ENCODE data around the gene HIBCH. TPM values are rescaled to one million over a fixed set of nuclear protein-coding genes. Genes with fewer than 3 reads are reported as not detected.
"Not testable (repeated sequence)": the region's sequence is repeated elsewhere in the genome, so short reads cannot be mapped to it uniquely, and the experiment has no call there.

Gene HIBCH
- total and polyA plus RNA-seq, 4 experiments from 2014 or later, result 19.3 to 22.3 (median 19.8) TPM

GRCh38 chr2:190254063-190254850, 65.4 kb downstream of the HIBCH start:
- no peak for DNase-seq
- peaks cover 45 to 55% of the 10 kb centered on the region in 2 donors for H3K36me3 Mint-ChIP-seq
- CTCF ChIA-PET (ENCODE audit: partially characterized antibody), result no interaction called here
- no peak overlapping the region for H3K4me3 ChIP-seq (ENCODE audit: low read length in 2 of 2)
- no peak overlapping the region for H3K27ac ChIP-seq (ENCODE audit: low read depth, low read length)
- intact Hi-C loops (cut with micrococcal nuclease), result no loop called here
- no peaks in the 10 kb centered on the region for H3K27me3 ChIP-seq (ENCODE audit: insufficient read depth, low read length)
- no peaks in the 10 kb centered on the region for H3K4me1 ChIP-seq (ENCODE audit: insufficient read depth, low read length)
- H3K27me3 Mint-ChIP-seq, result no peaks in the 10 kb centered on the region
- POLR2A ChIA-PET (ENCODE audit: partially characterized antibody), result no interaction called here
- H3K4me3 Mint-ChIP-seq, result no peak overlapping the region
- H3K9me3 Mint-ChIP-seq, result peaks cover 0 to 3% (median 0%) of the 10 kb centered on the region in 8 donors
- peaks cover 4% of the 10 kb centered on the region for H3K36me3 ChIP-seq (ENCODE audit: insufficient read depth, low read length)
- H3K27ac Mint-ChIP-seq, result no peak overlapping the region
- no peaks in the 10 kb centered on the region for H3K9me3 ChIP-seq (ENCODE audit: control insufficient read depth in 1 of 2, low read length in 2 of 2)
- no peaks in the 10 kb centered on the region for H3K4me1 Mint-ChIP-seq

DNA sequence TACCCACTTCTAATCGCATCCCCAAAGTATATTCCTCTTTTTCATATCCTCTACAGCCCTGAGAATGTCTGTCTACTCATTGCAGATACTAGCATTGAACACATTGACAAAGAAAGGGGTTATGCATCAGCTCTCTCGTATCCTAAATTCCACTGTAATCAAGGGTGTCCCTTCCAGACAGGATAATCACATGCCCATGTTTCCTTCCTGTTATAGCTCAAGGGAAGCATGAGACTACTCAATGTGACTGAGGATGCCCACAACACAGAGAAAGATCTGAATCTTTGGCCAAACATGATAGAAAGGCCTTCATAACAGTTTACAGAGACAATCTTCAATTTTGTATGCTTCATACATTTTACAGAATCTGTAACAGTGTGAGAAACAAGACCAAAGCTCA, 69.2 kb downstream of the HIBCH start:
- no peak overlapping the region for H3K27ac Mint-ChIP-seq

DNA sequence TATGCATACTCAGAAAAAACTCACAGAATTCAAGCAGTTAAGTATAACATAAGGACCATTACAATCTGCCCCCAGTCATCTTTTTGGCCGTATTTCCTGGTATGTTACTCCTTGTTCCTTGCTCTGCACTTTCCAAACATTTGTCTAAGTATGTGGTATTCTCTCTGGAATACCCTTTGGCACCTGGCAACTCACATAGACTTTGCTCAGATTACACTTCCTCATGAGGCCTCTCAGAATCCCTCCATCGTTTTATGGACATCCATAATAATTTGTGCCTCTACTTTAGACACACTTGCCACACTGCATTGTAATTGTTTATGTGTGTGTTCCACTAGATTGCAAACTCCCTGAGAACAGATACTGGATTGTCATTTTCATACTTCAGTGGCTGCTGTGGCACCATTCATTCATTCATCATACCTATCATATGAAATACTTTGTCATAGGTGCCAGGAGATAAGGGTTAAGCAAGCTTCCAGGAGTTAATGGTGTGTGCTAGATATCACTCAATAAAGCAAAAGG, 84.0 kb downstream of the HIBCH start:
- H3K9me3 Mint-ChIP-seq, result peaks cover 2 to 13% (median 5%) of the 10 kb centered on the region in 8 donors
- no peak for DNase-seq
- H3K9me3 ChIP-seq (ENCODE audit: control insufficient read depth in 1 of 2, low read length in 2 of 2), result no peaks in the 10 kb centered on the region
- no peaks in the 10 kb centered on the region for H3K4me1 ChIP-seq (ENCODE audit: insufficient read depth, low read length)
- H3K27ac Mint-ChIP-seq, result no peak overlapping the region
- H3K27me3 Mint-ChIP-seq, result no peaks in the 10 kb centered on the region
- H3K4me1 Mint-ChIP-seq, result peaks cover 0 to 5% (median 2%) of the 10 kb centered on the region in 4 donors
- ChIA-PET CTCF (ENCODE audit: partially characterized antibody) (no interaction called here), POLR2A (ENCODE audit: partially characterized antibody) (no interaction called here)
- no peak overlapping the region for H3K4me3 ChIP-seq (ENCODE audit: low read length in 2 of 2)
- no peak overlapping the region for H3K27ac ChIP-seq (ENCODE audit: low read depth, low read length)
- no peak overlapping the region for H3K4me3 Mint-ChIP-seq
- no peaks in the 10 kb centered on the region for H3K36me3 ChIP-seq (ENCODE audit: insufficient read depth, low read length)
- intact Hi-C loops (cut with micrococcal nuclease), result no loop called here
- no peaks in the 10 kb centered on the region for H3K27me3 ChIP-seq (ENCODE audit: insufficient read depth, low read length)
- H3K36me3 Mint-ChIP-seq, result peaks cover 37 to 39% of the 10 kb centered on the region in 2 donors

More for the DNA sequence above, 69.2 kb downstream of the HIBCH start:
- no peaks in the 10 kb centered on the region for H3K27me3 Mint-ChIP-seq
- H3K4me3 Mint-ChIP-seq, result no peak overlapping the region
- Histone ChIP-seq H3K4me3 (ENCODE audit: low read length in 2 of 2) (no peak overlapping the region), H3K27me3 (ENCODE audit: insufficient read depth, low read length) (no peaks in the 10 kb centered on the region), H3K4me1 (ENCODE audit: insufficient read depth, low read length) (no peaks in the 10 kb centered on the region), H3K36me3 (ENCODE audit: insufficient read depth, low read length) (peaks cover 4% of the 10 kb centered on the region), H3K27ac (ENCODE audit: low read depth, low read length) (no peak overlapping the region), H3K9me3 (ENCODE audit: control insufficient read depth in 1 of 2, low read length in 2 of 2) (no peaks in the 10 kb centered on the region)
- no peaks in the 10 kb centered on the region for H3K9me3 Mint-ChIP-seq
- no peak for DNase-seq
- peaks cover 39 to 49% of the 10 kb centered on the region in 2 donors for H3K36me3 Mint-ChIP-seq
- intact Hi-C loops (cut with micrococcal nuclease), result no loop called here
- CTCF ChIA-PET (ENCODE audit: partially characterized antibody), result interaction anchor here (1.4 kb wide), 1 partner anchor 27 kb away, joined by 4 read pairs; no protein-coding TSS in a partner anchor
- no peaks in the 10 kb centered on the region for H3K4me1 Mint-ChIP-seq
- POLR2A ChIA-PET (ENCODE audit: partially characterized antibody), result no interaction called here

GRCh38 chr2:190235101-190235500, 84.5 kb downstream of the HIBCH start:
- Mint-ChIP-seq H3K4me1 (peaks cover 0 to 5% (median 2%) of the 10 kb centered on the region in 4 donors), H3K27me3 (no peaks in the 10 kb centered on the region), H3K27ac (no peak overlapping the region), H3K4me3 (no peak overlapping the region), H3K9me3 (peaks cover 2 to 8% (median 3%) of the 10 kb centered on the region in 8 donors), H3K36me3 (peaks cover 35 to 36% of the 10 kb centered on the region in 2 donors)
- DNase-seq, result no peak
- Histone ChIP-seq H3K27ac (ENCODE audit: low read depth, low read length) (no peak overlapping the region), H3K27me3 (ENCODE audit: insufficient read depth, low read length) (no peaks in the 10 kb centered on the region), H3K4me1 (ENCODE audit: insufficient read depth, low read length) (no peaks in the 10 kb centered on the region), H3K9me3 (ENCODE audit: control insufficient read depth in 1 of 2, low read length in 2 of 2) (no peaks in the 10 kb centered on the region), H3K4me3 (ENCODE audit: low read length in 2 of 2) (no peak overlapping the region), H3K36me3 (ENCODE audit: insufficient read depth, low read length) (no peaks in the 10 kb centered on the region)
- POLR2A ChIA-PET (ENCODE audit: partially characterized antibody), result no interaction called here
- CTCF ChIA-PET (ENCODE audit: partially characterized antibody), result no interaction called here
- intact Hi-C loops (cut with micrococcal nuclease), result no loop called here

GRCh38 chr2:190223989-190224388, 95.6 kb downstream of the HIBCH start:
- Mint-ChIP-seq H3K9me3 (peaks cover 2 to 19% (median 8%) of the 10 kb centered on the region in 8 donors), H3K4me3 (peak overlapping the region in 1 of 8 donors; percentile 15), H3K36me3 (peaks cover 75 to 89% of the 10 kb centered on the region in 2 donors)
- DNase-seq; H3K27ac ChIP-seq (ENCODE audit: low read depth, low read length); CTCF ChIA-PET (ENCODE audit: partially characterized antibody); H3K4me3 ChIP-seq (ENCODE audit: low read length in 2 of 2); H3K27ac Mint-ChIP-seq; H3K27me3 Mint-ChIP-seq; intact Hi-C loops (cut with micrococcal nuclease); H3K4me1 Mint-ChIP-seq; H3K27me3 ChIP-seq (ENCODE audit: insufficient read depth, low read length); H3K4me1 ChIP-seq (ENCODE audit: insufficient read depth, low read length); POLR2A ChIA-PET (ENCODE audit: partially characterized antibody); H3K36me3 ChIP-seq (ENCODE audit: insufficient read depth, low read length); H3K9me3 ChIP-seq (ENCODE audit: control insufficient read depth in 1 of 2, low read length in 2 of 2): not testable (repeated sequence)

GRCh38 chr2:190222745-190223144, 96.9 kb downstream of the HIBCH start:
- H3K27me3 Mint-ChIP-seq; H3K4me1 ChIP-seq (ENCODE audit: insufficient read depth, low read length); POLR2A ChIA-PET (ENCODE audit: partially characterized antibody); H3K4me3 ChIP-seq (ENCODE audit: low read length in 2 of 2); H3K27ac Mint-ChIP-seq; H3K4me3 Mint-ChIP-seq; H3K27ac ChIP-seq (ENCODE audit: low read depth, low read length); H3K9me3 ChIP-seq (ENCODE audit: control insufficient read depth in 1 of 2, low read length in 2 of 2); H3K36me3 ChIP-seq (ENCODE audit: insufficient read depth, low read length); intact Hi-C loops (cut with micrococcal nuclease); H3K4me1 Mint-ChIP-seq; H3K27me3 ChIP-seq (ENCODE audit: insufficient read depth, low read length); CTCF ChIA-PET (ENCODE audit: partially characterized antibody); DNase-seq: not testable (repeated sequence)
- peaks cover 0 to 14% (median 8%) of the 10 kb centered on the region in 8 donors for H3K9me3 Mint-ChIP-seq
- peaks cover 65 to 85% of the 10 kb centered on the region in 2 donors for H3K36me3 Mint-ChIP-seq

DNA sequence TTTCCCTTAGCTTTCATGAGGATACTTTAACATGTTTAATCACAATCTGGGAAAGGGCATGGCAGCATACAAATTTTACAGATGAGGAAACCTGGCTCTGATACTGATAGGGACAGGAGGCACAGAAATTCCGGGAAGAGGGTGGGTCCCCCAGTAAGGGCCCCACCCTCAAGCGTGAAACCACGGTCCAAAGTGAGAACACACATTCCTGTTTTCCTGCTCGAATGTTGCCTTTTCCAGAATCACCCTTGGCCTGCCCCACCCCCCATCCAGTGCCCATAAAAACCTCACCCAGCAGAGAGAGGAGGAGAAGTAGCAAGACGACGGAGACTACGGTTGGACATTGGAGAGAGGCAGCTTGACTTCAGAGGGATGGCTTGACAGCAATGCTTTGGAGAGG, 98.2 kb downstream of the HIBCH start:
- Histone ChIP-seq H3K36me3 (ENCODE audit: insufficient read depth, low read length) (no peaks in the 10 kb centered on the region), H3K27me3 (ENCODE audit: insufficient read depth, low read length) (no peaks in the 10 kb centered on the region), H3K9me3 (ENCODE audit: control insufficient read depth in 1 of 2, low read length in 2 of 2) (no peaks in the 10 kb centered on the region), H3K27ac (ENCODE audit: low read depth, low read length) (no peak overlapping the region), H3K4me3 (ENCODE audit: low read length in 2 of 2) (no peak overlapping the region), H3K4me1 (ENCODE audit: insufficient read depth, low read length) (no peaks in the 10 kb centered on the region)
- CTCF ChIA-PET (ENCODE audit: partially characterized antibody), result no interaction called here
- Mint-ChIP-seq H3K4me3 (no peak overlapping the region), H3K9me3 (peaks cover 0 to 9% (median 4%) of the 10 kb centered on the region in 8 donors), H3K4me1 (peaks cover 0 to 4% (median 1%) of the 10 kb centered on the region in 4 donors), H3K27me3 (no peaks in the 10 kb centered on the region), H3K36me3 (peaks cover 59 to 79% of the 10 kb centered on the region in 2 donors), H3K27ac (peak overlapping the region in 1 of 7 donors; percentile 31)
- intact Hi-C loops (cut with micrococcal nuclease), result no loop called here
- POLR2A ChIA-PET (ENCODE audit: partially characterized antibody), result no interaction called here
- no peak for DNase-seq

Data from CD4-positive, alpha-beta memory T cell (primary cell).